ENCODE data around the gene SIGLEC8. TPM values are rescaled to one million over a fixed set of nuclear protein-coding genes. Genes with fewer than 3 reads are reported as not detected.

SIGLEC8 gene
- total and polyA plus RNA-seq, 9 of the 15 experiments (the other 6 are each of a cell fraction or from before 2014, with no cell fraction given) = 0.04 to 0.65 (median 0.39) TPM

DNA sequence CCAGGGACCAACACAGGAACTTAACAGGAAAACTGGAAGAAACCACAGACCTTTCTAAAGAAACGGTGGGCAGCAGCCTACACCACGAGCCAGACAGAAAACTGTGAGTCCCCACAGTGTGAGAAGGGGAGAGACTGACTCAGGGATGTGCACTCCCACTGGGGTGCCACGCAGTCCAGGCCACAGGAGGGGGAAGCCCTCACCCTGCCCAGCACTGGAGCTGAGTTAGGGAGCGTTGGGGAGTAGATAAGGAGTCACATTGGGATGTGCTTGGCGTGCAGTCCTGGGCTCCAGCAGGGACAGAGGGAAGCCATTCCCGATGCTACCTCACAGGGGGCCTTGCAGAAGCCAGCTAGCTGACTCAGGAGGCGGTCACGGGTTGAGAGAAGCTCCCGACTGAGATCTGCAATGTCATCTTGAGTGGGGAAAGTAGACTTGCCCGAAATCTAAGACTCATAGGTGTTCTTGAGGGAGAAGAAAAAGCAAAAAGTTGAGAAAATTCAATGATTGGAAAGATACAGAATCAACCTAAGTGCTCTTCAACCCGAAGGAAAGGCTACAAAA, 17.3 kb downstream of the SIGLEC8 start (continued):
- TF ChIP-seq ZFP36 (IDR thresholded peaks at IDR 0.05; ENCODE audit: low read depth, low read length, partially characterized antibody) (no peak), TAF7 (tag; IDR thresholded peaks at IDR 0.05) (peak; percentile 21; the same call in 1 of the 2 replicates), NCOA6 (IDR thresholded peaks at IDR 0.05) (no peak), SRSF1 (IDR thresholded peaks at IDR 0.05; ENCODE audit: low read depth, low read length) (no peak), E2F3 (CRISPR knock-in tag; IDR thresholded peaks at IDR 0.05) (no peak), ZNF717 (CRISPR knock-in tag; IDR thresholded peaks at IDR 0.05) (no peak), KDM5B (IDR thresholded peaks at IDR 0.05; ENCODE audit: insufficient replicate concordance, low read depth, low read length) (peak; percentile 42), POLR2B (IDR thresholded peaks at IDR 0.05; ENCODE audit: low read depth, partially characterized antibody) (no peak), HDGF (IDR thresholded peaks at IDR 0.05) (0 out of 2 replicates have a peak, but pooled peaks have one; percentile 46), MTA3 (IDR thresholded peaks at IDR 0.05; ENCODE audit: borderline replicate concordance) (peak; percentile 49; the same call in 1 of the 2 replicates), CC2D1A (IDR thresholded peaks at IDR 0.05) (0 out of 2 replicates have a peak, but pooled peaks have one; percentile 5), ZBTB8A (IDR thresholded peaks at IDR 0.05; ENCODE audit: partially characterized antibody) (no peak), MAFF (IDR thresholded peaks at IDR 0.05; ENCODE audit: low read length) (peak; percentile 80), L3MBTL2 (IDR thresholded peaks at IDR 0.05) (no peak), PCBP2 (IDR thresholded peaks at IDR 0.05; ENCODE audit: low read depth, low read length, poor library complexity, severe bottlenecking) (no peak), EWSR1 (IDR thresholded peaks at IDR 0.05; ENCODE audit: borderline replicate concordance, low read depth, partially characterized antibody) (no peak), SP2 (IDR thresholded peaks at IDR 0.05; ENCODE audit: extremely low read depth, low read depth, low read length, poor library complexity, severe bottlenecking) (no peak), PHF8 (IDR thresholded peaks at IDR 0.05; ENCODE audit: borderline replicate concordance, low read length) (peak; percentile 41; the same call in 1 of the 2 replicates), FOXK1 (CRISPR knock-in tag; IDR thresholded peaks at IDR 0.05; ENCODE audit: borderline replicate concordance) (no peak), RBM15 (IDR thresholded peaks at IDR 0.05; ENCODE audit: insufficient read depth, low read length) (no peak)
- TF ChIP-seq, protein P1, sequence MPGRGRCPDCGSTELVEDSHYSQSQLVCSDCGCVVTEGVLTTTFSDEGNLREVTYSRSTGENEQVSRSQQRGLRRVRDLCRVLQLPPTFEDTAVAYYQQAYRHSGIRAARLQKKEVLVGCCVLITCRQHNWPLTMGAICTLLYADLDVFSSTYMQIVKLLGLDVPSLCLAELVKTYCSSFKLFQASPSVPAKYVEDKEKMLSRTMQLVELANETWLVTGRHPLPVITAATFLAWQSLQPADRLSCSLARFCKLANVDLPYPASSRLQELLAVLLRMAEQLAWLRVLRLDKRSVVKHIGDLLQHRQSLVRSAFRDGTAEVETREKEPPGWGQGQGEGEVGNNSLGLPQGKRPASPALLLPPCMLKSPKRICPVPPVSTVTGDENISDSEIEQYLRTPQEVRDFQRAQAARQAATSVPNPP (IDR thresholded peaks at IDR 0.05; ENCODE audit: borderline replicate concordance, insufficient read depth, insufficient read length) = no peak
- TF ChIP-seq, protein P2, sequence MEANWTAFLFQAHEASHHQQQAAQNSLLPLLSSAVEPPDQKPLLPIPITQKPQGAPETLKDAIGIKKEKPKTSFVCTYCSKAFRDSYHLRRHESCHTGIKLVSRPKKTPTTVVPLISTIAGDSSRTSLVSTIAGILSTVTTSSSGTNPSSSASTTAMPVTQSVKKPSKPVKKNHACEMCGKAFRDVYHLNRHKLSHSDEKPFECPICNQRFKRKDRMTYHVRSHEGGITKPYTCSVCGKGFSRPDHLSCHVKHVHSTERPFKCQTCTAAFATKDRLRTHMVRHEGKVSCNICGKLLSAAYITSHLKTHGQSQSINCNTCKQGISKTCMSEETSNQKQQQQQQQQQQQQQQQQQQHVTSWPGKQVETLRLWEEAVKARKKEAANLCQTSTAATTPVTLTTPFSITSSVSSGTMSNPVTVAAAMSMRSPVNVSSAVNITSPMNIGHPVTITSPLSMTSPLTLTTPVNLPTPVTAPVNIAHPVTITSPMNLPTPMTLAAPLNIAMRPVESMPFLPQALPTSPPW (CRISPR knock-in tag; IDR thresholded peaks at IDR 0.05) = 0 out of 2 replicates have a peak, but pooled peaks have one; percentile 49
- TF ChIP-seq, protein P3, sequence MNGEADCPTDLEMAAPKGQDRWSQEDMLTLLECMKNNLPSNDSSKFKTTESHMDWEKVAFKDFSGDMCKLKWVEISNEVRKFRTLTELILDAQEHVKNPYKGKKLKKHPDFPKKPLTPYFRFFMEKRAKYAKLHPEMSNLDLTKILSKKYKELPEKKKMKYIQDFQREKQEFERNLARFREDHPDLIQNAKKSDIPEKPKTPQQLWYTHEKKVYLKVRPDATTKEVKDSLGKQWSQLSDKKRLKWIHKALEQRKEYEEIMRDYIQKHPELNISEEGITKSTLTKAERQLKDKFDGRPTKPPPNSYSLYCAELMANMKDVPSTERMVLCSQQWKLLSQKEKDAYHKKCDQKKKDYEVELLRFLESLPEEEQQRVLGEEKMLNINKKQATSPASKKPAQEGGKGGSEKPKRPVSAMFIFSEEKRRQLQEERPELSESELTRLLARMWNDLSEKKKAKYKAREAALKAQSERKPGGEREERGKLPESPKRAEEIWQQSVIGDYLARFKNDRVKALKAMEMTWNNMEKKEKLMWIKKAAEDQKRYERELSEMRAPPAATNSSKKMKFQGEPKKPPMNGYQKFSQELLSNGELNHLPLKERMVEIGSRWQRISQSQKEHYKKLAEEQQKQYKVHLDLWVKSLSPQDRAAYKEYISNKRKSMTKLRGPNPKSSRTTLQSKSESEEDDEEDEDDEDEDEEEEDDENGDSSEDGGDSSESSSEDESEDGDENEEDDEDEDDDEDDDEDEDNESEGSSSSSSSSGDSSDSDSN (IDR thresholded peaks at IDR 0.05; ENCODE audit: borderline replicate concordance in 1 of 2, low read depth in 2 of 2, low read length in 2 of 2) = peak in 1 of 2 experiments; percentile 57; a peak in 1 of 4 replicates

All from K562 (cell line).